Esophagus mucosa (tissue), 1 donor: ENCODE measurements around the gene MYCBP2. TPM values are rescaled to one million over a fixed set of nuclear protein-coding genes. Genes with fewer than 3 reads are reported as not detected.
"Not testable (repeated sequence)": the region's sequence is repeated elsewhere in the genome, so short reads cannot be mapped to it uniquely, and the experiment has no call there.

Source experiments
- ATAC-seq: fragments of 200-7000 bp; cut with Tn5 transposase; one replicate; pipeline ENCODE4 v1.9.1; 2020
- total RNA-seq: library from RNA; stranded (reverse); gene quantifications from one replicate; pipeline ENCODE4 v1.2.4, GENCODE V29; 2023
- donor health status: DM: yes; HTN: yes; CAD: no.

MYCBP2 gene
- 76.2 TPM for total RNA-seq

GRCh38 chr13:77326905-77327604 is at the start of gene MYCBP2:
Gene MYCBP2, minus strand, starts transcription at chr13:77327094. Its CDS starts 319 bp downstream, at chr13:77326775.
- peak; percentile 97 for ATAC-seq

- no peak for ATAC-seq
These were observed 48.7 kb upstream of the MYCBP2 start for GRCh38 chr13:77375560-77376108.

- no peak for ATAC-seq
These were observed 47.9 kb upstream of the MYCBP2 start for GRCh38 chr13:77374786-77375185.

GRCh38 chr13:77374339-77374738 is 47.4 kb upstream of the MYCBP2 start:
- no peak for ATAC-seq

GRCh38 chr13:77373502-77373901 is 46.6 kb upstream of the MYCBP2 start:
- no peak for ATAC-seq

GRCh38 chr13:77372275-77372674 is 45.4 kb upstream of the MYCBP2 start:
- ATAC-seq, result no peak

- no peak for ATAC-seq
These were observed 44.0 kb upstream of the MYCBP2 start for GRCh38 chr13:77370888-77371287.

GRCh38 chr13:77362166-77362565 is 35.3 kb upstream of the MYCBP2 start:
- ATAC-seq, result no peak

GRCh38 chr13:77360032-77360685 is 33.3 kb upstream of the MYCBP2 start:
- no peak for ATAC-seq

- ATAC-seq, result peak; percentile 64
These were observed 32.3 kb upstream of the MYCBP2 start for GRCh38 chr13:77359171-77359570.

- no peak for ATAC-seq
These were observed 31.1 kb upstream of the MYCBP2 start for GRCh38 chr13:77358001-77358400.

GRCh38 chr13:77356155-77356554 is 29.3 kb upstream of the MYCBP2 start:
- ATAC-seq, result peak; percentile 49

GRCh38 chr13:77353995-77354394 is 27.1 kb upstream of the MYCBP2 start:
- no peak for ATAC-seq

- peak; percentile 14 for ATAC-seq
These were observed 24.4 kb upstream of the MYCBP2 start for GRCh38 chr13:77351315-77351714.

GRCh38 chr13:77350811-77351210 is 23.9 kb upstream of the MYCBP2 start:
- no peak for ATAC-seq

- ATAC-seq, result no peak
These were observed 22.5 kb upstream of the MYCBP2 start for GRCh38 chr13:77349365-77349764.

- not testable (repeated sequence) for ATAC-seq
These were observed 20.5 kb upstream of the MYCBP2 start for GRCh38 chr13:77347351-77347750.

- no peak for ATAC-seq
These were observed 18.4 kb upstream of the MYCBP2 start for GRCh38 chr13:77345150-77345780.

- no peak for ATAC-seq
These were observed 16.9 kb upstream of the MYCBP2 start for GRCh38 chr13:77343841-77344240.

- no peak for ATAC-seq
These were observed 12.5 kb upstream of the MYCBP2 start for GRCh38 chr13:77339408-77339807.

- ATAC-seq, result peak; percentile 57
These were observed 12.1 kb upstream of the MYCBP2 start for GRCh38 chr13:77338961-77339401.

GRCh38 chr13:77338329-77338728 is 11.4 kb upstream of the MYCBP2 start:
- no peak for ATAC-seq

- peak; percentile 46 for ATAC-seq
These were observed 10.3 kb upstream of the MYCBP2 start for GRCh38 chr13:77337159-77337558.
